Activated CD4-positive, alpha-beta T cell treated with anti-CD3 and anti-CD28 coated beads, Interleukin-2, amount 10 ng/mL, durations not matched to agents 7 days and 5 days (primary cell): ENCODE data around the gene RSPH4A. TPM values are rescaled to one million over a fixed set of nuclear protein-coding genes. Genes with fewer than 3 reads are reported as not detected.
"Not testable (repeated sequence)": the region's sequence is repeated elsewhere in the genome, so short reads cannot be mapped to it uniquely, and the experiment has no call there.

Experiments used
- CTCF ChIA-PET: fragments of 350-600 bp; sonication (Branson Sonifier 250); formaldehyde crosslinking; loops from one replicate; lab custom pipeline; 2021; ENCODE audit warnings: antibody characterized with exemption; lab: Charles Lee
- POLR2A ChIA-PET: fragments of 350-600 bp; sonication (Branson Sonifier 250); formaldehyde crosslinking; loops from one replicate; lab custom pipeline; 2021; ENCODE audit warnings: antibody characterized with exemption; lab: Charles Lee
- DNase-seq: peaks from one replicate; pipeline ENCODE4 v3.0.0-alpha.2; 2020
- H3K27ac Mint-ChIP-seq: one replicate; pipeline ENCODE4 v1.8.0; 2021; ENCODE audit warnings: mild to moderate bottlenecking, moderate library complexity, mixed read lengths
- H3K27me3 Mint-ChIP-seq: one replicate; pipeline ENCODE4 v1.8.0; 2021; ENCODE audit warnings: mixed read lengths
- H3K36me3 Mint-ChIP-seq: one replicate; pipeline ENCODE4 v1.8.0; 2021; ENCODE audit warnings: low read depth, mixed read lengths
- H3K4me1 Mint-ChIP-seq: one replicate; pipeline ENCODE4 v1.8.0; 2021; ENCODE audit warnings: mixed read lengths
- H3K4me3 Mint-ChIP-seq: one replicate; pipeline ENCODE4 v1.8.0; 2021; ENCODE audit warnings: mild to moderate bottlenecking, moderate library complexity, mixed read lengths
- H3K9me3 Mint-ChIP-seq: one replicate; pipeline ENCODE4 v1.8.0; 2021; ENCODE audit warnings: mixed read lengths
- total RNA-seq, 2 experiments: library from RNA; stranded (reverse); gene quantifications; one replicate each; pipeline ENCODE4 v1.2.3, GENCODE V29; 2021

RSPH4A gene
- total RNA-seq, 2 experiments from 2014 or later: 0.15 to 0.19 TPM

- no peak overlapping the region for H3K4me3 Mint-ChIP-seq
- peaks cover 31% of the 10 kb centered on the region for H3K36me3 Mint-ChIP-seq
- no peak overlapping the region for H3K27ac Mint-ChIP-seq
These were observed 31.9 kb downstream of the RSPH4A start for GRCh38 chr6:116648156-116648555.

GRCh38 chr6:116649129-116649528, 32.9 kb downstream of the RSPH4A start:
- Mint-ChIP-seq H3K9me3 (no peaks in the 10 kb centered on the region), H3K27me3 (no peaks in the 10 kb centered on the region), H3K36me3 (peaks cover 25% of the 10 kb centered on the region), H3K4me3 (no peak overlapping the region), H3K27ac (no peak overlapping the region), H3K4me1 (peaks cover 11% of the 10 kb centered on the region)
- no peak for DNase-seq
- CTCF ChIA-PET: no interaction called here
- POLR2A ChIA-PET: interaction anchor here (0.6 kb wide), 1 partner anchor 15 kb away, joined by 5 read pairs; no protein-coding TSS in a partner anchor

More at GRCh38 chr6:116648156-116648555, 31.9 kb downstream of the RSPH4A start:
- Mint-ChIP-seq H3K9me3 (no peaks in the 10 kb centered on the region), H3K4me1 (peaks cover 11% of the 10 kb centered on the region), H3K27me3 (no peaks in the 10 kb centered on the region)
- no peak for DNase-seq
- POLR2A ChIA-PET: no interaction called here
- CTCF ChIA-PET: no interaction called here

GRCh38 chr6:116651916-116652315, 35.6 kb downstream of the RSPH4A start:
- Mint-ChIP-seq H3K4me3 (no peak overlapping the region), H3K27ac (no peak overlapping the region), H3K27me3 (no peaks in the 10 kb centered on the region), H3K36me3 (peaks cover 27% of the 10 kb centered on the region), H3K9me3 (no peaks in the 10 kb centered on the region), H3K4me1 (peaks cover 11% of the 10 kb centered on the region)
- no peak for DNase-seq
- POLR2A ChIA-PET: interaction anchor here (0.5 kb wide), 1 partner anchor 10 kb away, joined by 3 read pairs; no protein-coding TSS in a partner anchor
- CTCF ChIA-PET: interaction anchor here (1.2 kb wide), 1 partner anchor 18 kb away, joined by 3 read pairs; no protein-coding TSS in a partner anchor

GRCh38 chr6:116661594-116661993, 45.3 kb downstream of the RSPH4A start:
- ChIA-PET CTCF (interaction anchor here (1.1 kb wide), 1 partner anchor 393 kb away, joined by 7 read pairs; no protein-coding TSS in a partner anchor), POLR2A (interaction anchor here (0.6 kb wide), 1 partner anchor 10 kb away, joined by 3 read pairs; no protein-coding TSS in a partner anchor)
- H3K27me3 Mint-ChIP-seq: no peaks in the 10 kb centered on the region
- DNase-seq: no peak
- H3K36me3 Mint-ChIP-seq: peaks cover 49% of the 10 kb centered on the region
- no peak overlapping the region for H3K27ac Mint-ChIP-seq
- H3K4me3 Mint-ChIP-seq: no peak overlapping the region
- peaks cover 43% of the 10 kb centered on the region for H3K4me1 Mint-ChIP-seq
- H3K9me3 Mint-ChIP-seq: no peaks in the 10 kb centered on the region

- peaks cover 48% of the 10 kb centered on the region for H3K4me1 Mint-ChIP-seq
- H3K27ac Mint-ChIP-seq: no peak overlapping the region
- no peaks in the 10 kb centered on the region for H3K27me3 Mint-ChIP-seq
- POLR2A ChIA-PET: interaction anchor here (0.6 kb wide), 1 partner anchor 11 kb away, joined by 3 read pairs; no protein-coding TSS in a partner anchor
- DNase-seq: no peak
- no peaks in the 10 kb centered on the region for H3K9me3 Mint-ChIP-seq
- H3K36me3 Mint-ChIP-seq: peaks cover 49% of the 10 kb centered on the region
- CTCF ChIA-PET: no interaction called here
- H3K4me3 Mint-ChIP-seq: no peak overlapping the region
These were observed 45.9 kb downstream of the RSPH4A start for GRCh38 chr6:116662202-116662601.

GRCh38 chr6:116663308-116663707, 47.0 kb downstream of the RSPH4A start:
- CTCF ChIA-PET: no interaction called here

GRCh38 chr6:116664169-116664568, 47.9 kb downstream of the RSPH4A start:
- Mint-ChIP-seq H3K36me3 (peaks cover 43% of the 10 kb centered on the region), H3K4me1 (peaks cover 54% of the 10 kb centered on the region)
- CTCF ChIA-PET, H3K9me3 Mint-ChIP-seq, DNase-seq, H3K27me3 Mint-ChIP-seq, H3K4me3 Mint-ChIP-seq, H3K27ac Mint-ChIP-seq: not testable (repeated sequence)
- POLR2A ChIA-PET: interaction anchor here (0.5 kb wide), 1 partner anchor 15 kb away, joined by 5 read pairs; no protein-coding TSS in a partner anchor

More at GRCh38 chr6:116663308-116663707, 47.0 kb downstream of the RSPH4A start:
- peaks cover 54% of the 10 kb centered on the region for H3K4me1 Mint-ChIP-seq
- H3K27me3 Mint-ChIP-seq: no peaks in the 10 kb centered on the region
- H3K27ac Mint-ChIP-seq: no peak overlapping the region
- no peak overlapping the region for H3K4me3 Mint-ChIP-seq
- H3K36me3 Mint-ChIP-seq: peaks cover 46% of the 10 kb centered on the region
- no peaks in the 10 kb centered on the region for H3K9me3 Mint-ChIP-seq
- POLR2A ChIA-PET: no interaction called here
- DNase-seq: no peak

GRCh38 chr6:116665464-116665863, 49.2 kb downstream of the RSPH4A start:
- H3K27ac Mint-ChIP-seq: no peak overlapping the region
- POLR2A ChIA-PET: no interaction called here
- peaks cover 54% of the 10 kb centered on the region for H3K4me1 Mint-ChIP-seq
- peaks cover 36% of the 10 kb centered on the region for H3K36me3 Mint-ChIP-seq
- H3K27me3 Mint-ChIP-seq: peaks cover 2% of the 10 kb centered on the region
- CTCF ChIA-PET: no interaction called here
- no peak for DNase-seq
- H3K9me3 Mint-ChIP-seq: no peaks in the 10 kb centered on the region
- H3K4me3 Mint-ChIP-seq: peak overlapping the region; percentile 60

GRCh38 chr6:116666869-116667268, 50.6 kb downstream of the RSPH4A start:
- peaks cover 33% of the 10 kb centered on the region for H3K36me3 Mint-ChIP-seq
- H3K27me3 Mint-ChIP-seq: peaks cover 2% of the 10 kb centered on the region
- H3K27ac Mint-ChIP-seq: peak overlapping the region; percentile 70
- no peaks in the 10 kb centered on the region for H3K9me3 Mint-ChIP-seq
- CTCF ChIA-PET: interaction anchor here (0.6 to 1.9 kb wide), 3 partner anchors 14 to 551 kb away, joined by 3 to 5 read pairs (median 3); partner anchors contain the start of gene RWDD1
- peak overlapping the region; percentile 62 for H3K4me3 Mint-ChIP-seq
- no peak for DNase-seq
- POLR2A ChIA-PET: interaction anchor here (0.6 to 0.8 kb wide), 2 partner anchors 15 to 33 kb away, joined by 3 to 6 read pairs; no protein-coding TSS in a partner anchor
- H3K4me1 Mint-ChIP-seq: peaks cover 49% of the 10 kb centered on the region

GRCh38 chr6:116667623-116668022, 51.3 kb downstream of the RSPH4A start:
- DNase-seq: no peak
- H3K27ac Mint-ChIP-seq: peak overlapping the region; percentile 97
- H3K4me3 Mint-ChIP-seq: peak overlapping the region; percentile 99
- H3K27me3 Mint-ChIP-seq: peaks cover 2% of the 10 kb centered on the region
- H3K9me3 Mint-ChIP-seq: no peaks in the 10 kb centered on the region
- peaks cover 28% of the 10 kb centered on the region for H3K36me3 Mint-ChIP-seq
- CTCF ChIA-PET: interaction anchor here (1.9 to 2.0 kb wide), 2 partner anchors 10 to 97 kb away, joined by 5 to 8 read pairs; partner anchors contain the start of gene RWDD1
- H3K4me1 Mint-ChIP-seq: peaks cover 42% of the 10 kb centered on the region
- POLR2A ChIA-PET: interaction anchor here (0.9 kb wide), 1 partner anchor 96 kb away, joined by 3 read pairs; the partner anchor contains the start of gene RWDD1

- POLR2A ChIA-PET: no interaction called here
- Mint-ChIP-seq H3K27me3 (peaks cover 2% of the 10 kb centered on the region), H3K36me3 (no peaks in the 10 kb centered on the region), H3K9me3 (no peaks in the 10 kb centered on the region), H3K4me3 (no peak overlapping the region), H3K27ac (no peak overlapping the region), H3K4me1 (peaks cover 7% of the 10 kb centered on the region)
- no peak for DNase-seq
- CTCF ChIA-PET: no interaction called here
These were observed 56.0 kb downstream of the RSPH4A start for GRCh38 chr6:116672306-116672705.

GRCh38 chr6:116676021-116676420, 59.7 kb downstream of the RSPH4A start:
- CTCF ChIA-PET: no interaction called here
- no peak for DNase-seq
- Mint-ChIP-seq H3K27me3 (no peaks in the 10 kb centered on the region), H3K4me1 (peaks cover 12% of the 10 kb centered on the region), H3K27ac (no peak overlapping the region), H3K9me3 (no peaks in the 10 kb centered on the region), H3K4me3 (no peak overlapping the region), H3K36me3 (no peaks in the 10 kb centered on the region)
- POLR2A ChIA-PET: no interaction called here
